Lower leg skin (tissue), 3 donors: ENCODE results near the gene TNFSF9.

Experiments
- POLR2A ChIP-seq, 2 donors: fragments of 450-650 bp; IDR thresholded peaks; one replicate each; pipeline ENCODE4 v1.6.1; 2016 to 2017; ENCODE audit warnings: antibody characterized with exemption in 2 of 2, mild to moderate bottlenecking in 1 of 2, moderate library complexity in 1 of 2
- TF ChIP-seq, protein P1 (sequence below), 3 donors: fragments of 450-650 bp; IDR thresholded peaks; one replicate each; pipeline ENCODE4 v1.5.1; 2016; ENCODE audit warnings: antibody characterized with exemption in 3 of 3, mild to moderate bottlenecking in 3 of 3, moderate library complexity in 2 of 3

GRCh38 chr19:6501740-6502648, 28.8 kb upstream of the TNFSF9 start, which contains the start of gene TUBB4A:
- TF ChIP-seq, protein P1, sequence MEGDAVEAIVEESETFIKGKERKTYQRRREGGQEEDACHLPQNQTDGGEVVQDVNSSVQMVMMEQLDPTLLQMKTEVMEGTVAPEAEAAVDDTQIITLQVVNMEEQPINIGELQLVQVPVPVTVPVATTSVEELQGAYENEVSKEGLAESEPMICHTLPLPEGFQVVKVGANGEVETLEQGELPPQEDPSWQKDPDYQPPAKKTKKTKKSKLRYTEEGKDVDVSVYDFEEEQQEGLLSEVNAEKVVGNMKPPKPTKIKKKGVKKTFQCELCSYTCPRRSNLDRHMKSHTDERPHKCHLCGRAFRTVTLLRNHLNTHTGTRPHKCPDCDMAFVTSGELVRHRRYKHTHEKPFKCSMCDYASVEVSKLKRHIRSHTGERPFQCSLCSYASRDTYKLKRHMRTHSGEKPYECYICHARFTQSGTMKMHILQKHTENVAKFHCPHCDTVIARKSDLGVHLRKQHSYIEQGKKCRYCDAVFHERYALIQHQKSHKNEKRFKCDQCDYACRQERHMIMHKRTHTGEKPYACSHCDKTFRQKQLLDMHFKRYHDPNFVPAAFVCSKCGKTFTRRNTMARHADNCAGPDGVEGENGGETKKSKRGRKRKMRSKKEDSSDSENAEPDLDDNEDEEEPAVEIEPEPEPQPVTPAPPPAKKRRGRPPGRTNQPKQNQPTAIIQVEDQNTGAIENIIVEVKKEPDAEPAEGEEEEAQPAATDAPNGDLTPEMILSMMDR (IDR thresholded peaks at IDR 0.05), result no peak
- no peak for TF ChIP-seq POLR2A (IDR thresholded peaks at IDR 0.05)
